ENCODE results near the gene PPP1R13B.
"Not testable (repeated sequence)": the region's sequence is repeated elsewhere in the genome, so short reads cannot be mapped to it uniquely, and the experiment has no call there.

Gene PPP1R13B

GRCh38 chr14:103817595-103817994 lies 29.8 kb downstream of the PPP1R13B start:
- H3K27me3 Mint-ChIP-seq, result no peaks in the 10 kb centered on the region
- peaks cover 29% of the 10 kb centered on the region for H3K4me1 Mint-ChIP-seq
- DNase-seq, result no peak
- H3K9me3 Mint-ChIP-seq, result no peaks in the 10 kb centered on the region
- H3K4me3 Mint-ChIP-seq, result no peak overlapping the region
- H3K27ac Mint-ChIP-seq, result no peak overlapping the region
- H3K36me3 Mint-ChIP-seq (ENCODE audit: low read depth), result no peaks in the 10 kb centered on the region
- no peak for ATAC-seq

GRCh38 chr14:103816991-103817390 lies 30.4 kb downstream of the PPP1R13B start:
- ATAC-seq, result no peak
- no peak for DNase-seq
- H3K27me3 Mint-ChIP-seq, result no peaks in the 10 kb centered on the region
- H3K36me3 Mint-ChIP-seq (ENCODE audit: low read depth), result no peaks in the 10 kb centered on the region
- H3K9me3 Mint-ChIP-seq, result no peaks in the 10 kb centered on the region
- no peak overlapping the region for H3K4me3 Mint-ChIP-seq
- peaks cover 29% of the 10 kb centered on the region for H3K4me1 Mint-ChIP-seq
- H3K27ac Mint-ChIP-seq, result no peak overlapping the region

GRCh38 chr14:103815253-103815652 lies 32.1 kb downstream of the PPP1R13B start:
- Mint-ChIP-seq H3K36me3 (ENCODE audit: low read depth) (no peaks in the 10 kb centered on the region), H3K4me3 (no peak overlapping the region), H3K27me3 (no peaks in the 10 kb centered on the region), H3K27ac (no peak overlapping the region), H3K4me1 (peaks cover 20% of the 10 kb centered on the region), H3K9me3 (no peaks in the 10 kb centered on the region)
- DNase-seq (no peak), ATAC-seq (no peak)

- Mint-ChIP-seq H3K4me1 (peaks cover 7% of the 10 kb centered on the region), H3K27ac (no peak overlapping the region), H3K9me3 (no peaks in the 10 kb centered on the region), H3K4me3 (no peak overlapping the region), H3K36me3 (ENCODE audit: low read depth) (no peaks in the 10 kb centered on the region), H3K27me3 (no peaks in the 10 kb centered on the region)
- ATAC-seq (no peak), DNase-seq (no peak)
These were observed 36.2 kb downstream of the PPP1R13B start for GRCh38 chr14:103811189-103811588.

GRCh38 chr14:103808403-103809001 lies 38.9 kb downstream of the PPP1R13B start:
- Mint-ChIP-seq H3K4me3 (no peak overlapping the region), H3K36me3 (ENCODE audit: low read depth) (no peaks in the 10 kb centered on the region), H3K27ac (no peak overlapping the region), H3K9me3 (no peaks in the 10 kb centered on the region), H3K27me3 (no peaks in the 10 kb centered on the region), H3K4me1 (peaks cover 10% of the 10 kb centered on the region)
- DNase-seq, result peak; percentile 75
- ATAC-seq, result peak; percentile 85

- H3K27me3 Mint-ChIP-seq, result no peaks in the 10 kb centered on the region
- H3K4me1 Mint-ChIP-seq, result peaks cover 10% of the 10 kb centered on the region
- no peak overlapping the region for H3K4me3 Mint-ChIP-seq
- no peaks in the 10 kb centered on the region for H3K36me3 Mint-ChIP-seq (ENCODE audit: low read depth)
- H3K9me3 Mint-ChIP-seq, result no peaks in the 10 kb centered on the region
- no peak for ATAC-seq
- no peak overlapping the region for H3K27ac Mint-ChIP-seq
- no peak for DNase-seq
These were observed 40.6 kb downstream of the PPP1R13B start for GRCh38 chr14:103806805-103807204.

GRCh38 chr14:103805708-103806107 lies 41.7 kb downstream of the PPP1R13B start:
- Mint-ChIP-seq H3K4me1 (peaks cover 13% of the 10 kb centered on the region), H3K4me3 (no peak overlapping the region), H3K27ac (no peak overlapping the region), H3K27me3 (no peaks in the 10 kb centered on the region), H3K36me3 (ENCODE audit: low read depth) (no peaks in the 10 kb centered on the region), H3K9me3 (no peaks in the 10 kb centered on the region)
- ATAC-seq, result no peak
- no peak for DNase-seq

GRCh38 chr14:103803661-103804060 lies 43.7 kb downstream of the PPP1R13B start:
- no peak for ATAC-seq
- Mint-ChIP-seq H3K27ac (no peak overlapping the region), H3K27me3 (no peaks in the 10 kb centered on the region), H3K4me1 (peaks cover 13% of the 10 kb centered on the region), H3K4me3 (no peak overlapping the region), H3K36me3 (ENCODE audit: low read depth) (no peaks in the 10 kb centered on the region), H3K9me3 (no peaks in the 10 kb centered on the region)
- no peak for DNase-seq

- Mint-ChIP-seq H3K9me3 (no peaks in the 10 kb centered on the region), H3K4me1 (peaks cover 13% of the 10 kb centered on the region), H3K36me3 (ENCODE audit: low read depth) (no peaks in the 10 kb centered on the region), H3K27ac (no peak overlapping the region), H3K27me3 (no peaks in the 10 kb centered on the region), H3K4me3 (no peak overlapping the region)
- DNase-seq (no peak), ATAC-seq (no peak)
These were observed 45.0 kb downstream of the PPP1R13B start for GRCh38 chr14:103802356-103802755.

- no peak overlapping the region for H3K27ac Mint-ChIP-seq
- ATAC-seq, result no peak
These were observed 45.9 kb downstream of the PPP1R13B start for GRCh38 chr14:103801459-103801858.

GRCh38 chr14:103793192-103793591 lies 54.2 kb downstream of the PPP1R13B start:
- H3K36me3 Mint-ChIP-seq (ENCODE audit: low read depth); H3K27ac Mint-ChIP-seq; H3K4me3 Mint-ChIP-seq; DNase-seq; H3K4me1 Mint-ChIP-seq; H3K9me3 Mint-ChIP-seq; H3K27me3 Mint-ChIP-seq: not testable (repeated sequence)
- ATAC-seq, result peak; percentile 78

More at GRCh38 chr14:103801459-103801858, 45.9 kb downstream of the PPP1R13B start:
- DNase-seq, result no peak
- Mint-ChIP-seq H3K4me3 (no peak overlapping the region), H3K27me3 (no peaks in the 10 kb centered on the region), H3K9me3 (no peaks in the 10 kb centered on the region), H3K4me1 (peaks cover 6% of the 10 kb centered on the region), H3K36me3 (ENCODE audit: low read depth) (no peaks in the 10 kb centered on the region)

GRCh38 chr14:103788086-103788485 lies 59.3 kb downstream of the PPP1R13B start:
- no peak for ATAC-seq

GRCh38 chr14:103782376-103782775 lies 65.0 kb downstream of the PPP1R13B start:
- H3K4me3 Mint-ChIP-seq, result no peak overlapping the region
- no peaks in the 10 kb centered on the region for H3K27me3 Mint-ChIP-seq
- no peak for DNase-seq
- H3K4me1 Mint-ChIP-seq, result no peaks in the 10 kb centered on the region
- ATAC-seq, result no peak
- H3K36me3 Mint-ChIP-seq (ENCODE audit: low read depth), result peaks cover 4% of the 10 kb centered on the region
- H3K9me3 Mint-ChIP-seq, result no peaks in the 10 kb centered on the region
- no peak overlapping the region for H3K27ac Mint-ChIP-seq

More at GRCh38 chr14:103788086-103788485, 59.3 kb downstream of the PPP1R13B start:
- Mint-ChIP-seq H3K9me3 (no peaks in the 10 kb centered on the region), H3K27me3 (no peaks in the 10 kb centered on the region), H3K4me1 (no peaks in the 10 kb centered on the region), H3K27ac (no peak overlapping the region), H3K4me3 (no peak overlapping the region), H3K36me3 (ENCODE audit: low read depth) (peaks cover 2% of the 10 kb centered on the region)
- no peak for DNase-seq

- peaks cover 13% of the 10 kb centered on the region for H3K36me3 Mint-ChIP-seq (ENCODE audit: low read depth)
- H3K27me3 Mint-ChIP-seq, H3K27ac Mint-ChIP-seq, DNase-seq, H3K4me3 Mint-ChIP-seq, H3K4me1 Mint-ChIP-seq, H3K9me3 Mint-ChIP-seq, ATAC-seq: not testable (repeated sequence)
These were observed 71.1 kb downstream of the PPP1R13B start for GRCh38 chr14:103776319-103776718.

- Mint-ChIP-seq H3K27me3 (no peaks in the 10 kb centered on the region), H3K27ac (no peak overlapping the region), H3K9me3 (peaks cover 6% of the 10 kb centered on the region), H3K4me3 (no peak overlapping the region), H3K4me1 (no peaks in the 10 kb centered on the region), H3K36me3 (ENCODE audit: low read depth) (peaks cover 13% of the 10 kb centered on the region)
- ATAC-seq (no peak), DNase-seq (no peak)
These were observed 71.9 kb downstream of the PPP1R13B start for GRCh38 chr14:103775506-103775905.

GRCh38 chr14:103773521-103773920 lies 73.9 kb downstream of the PPP1R13B start:
- ATAC-seq (no peak), DNase-seq (no peak)
- no peaks in the 10 kb centered on the region for H3K4me1 Mint-ChIP-seq
- H3K36me3 Mint-ChIP-seq (ENCODE audit: low read depth), result peaks cover 11% of the 10 kb centered on the region
- no peak overlapping the region for H3K27ac Mint-ChIP-seq
- H3K27me3 Mint-ChIP-seq, result no peaks in the 10 kb centered on the region
- H3K4me3 Mint-ChIP-seq, result no peak overlapping the region
- H3K9me3 Mint-ChIP-seq, result peaks cover 6% of the 10 kb centered on the region
